ENCODE measurements around the gene CACNA1I. TPM values are rescaled to one million over a fixed set of nuclear protein-coding genes. Genes with fewer than 3 reads are reported as not detected.

The CACNA1I gene
- total and polyA plus RNA-seq, 2 of the 8 experiments (the other 6 are each of a cell fraction or from before 2014, with no cell fraction given) = 0.77 to 1.2 TPM

DNA sequence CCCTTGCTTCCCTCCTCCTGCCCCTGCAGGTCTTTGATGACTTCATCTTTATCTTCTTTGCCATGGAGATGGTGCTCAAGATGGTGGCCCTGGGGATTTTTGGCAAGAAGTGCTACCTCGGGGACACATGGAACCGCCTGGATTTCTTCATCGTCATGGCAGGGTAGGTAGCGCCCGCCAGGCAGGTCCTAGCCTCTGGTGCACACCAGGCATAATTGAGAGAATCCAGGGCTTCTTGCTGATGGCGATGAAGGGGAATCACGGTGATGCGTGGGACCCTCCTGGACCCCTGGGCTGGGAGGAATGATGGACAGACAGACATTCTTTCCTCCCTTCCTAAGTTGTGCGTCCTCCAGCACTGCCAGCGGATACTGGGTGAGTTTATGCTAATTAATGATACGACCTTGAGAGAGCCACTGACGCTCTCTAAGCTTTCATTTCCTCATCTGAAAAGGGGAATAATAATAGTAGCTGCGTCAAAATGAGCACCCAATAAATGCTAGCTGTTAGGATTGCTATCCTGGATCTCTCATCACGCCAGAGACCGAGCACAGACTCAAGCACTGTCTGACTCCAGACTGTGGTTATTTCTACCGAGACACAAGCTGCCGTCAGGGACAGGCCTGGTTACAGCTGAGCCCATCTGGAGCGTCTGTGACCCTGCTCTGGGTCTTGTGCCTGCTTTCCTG lies 30.1 kb downstream of the CACNA1I start (continued):
- TF ChIP-seq POLR2AphosphoS5 (IDR thresholded peaks at IDR 0.05; ENCODE audit: low read depth, low read length) (no peak), JUND (IDR thresholded peaks at IDR 0.05; ENCODE audit: low read length) (no peak)
